Muscle layer of duodenum (tissue), 2 donors: ENCODE results near the gene CNPPD1.

Experiments used
- H3K27ac ChIP-seq: one replicate; pipeline ENCODE4 v1.7.0; 2013; ENCODE audit warnings: mild to moderate bottlenecking, low read length
- H3K27me3 ChIP-seq: one replicate; pipeline ENCODE4 v1.7.0; 2013; ENCODE audit warnings: low read depth, mild to moderate bottlenecking, control low read depth, low read length
- H3K36me3 ChIP-seq, 2 donors: one replicate each; pipeline ENCODE4 v1.7.0; 2013; ENCODE audit warnings: low read length in 2 of 2, control low read depth in 1 of 2, mild to moderate bottlenecking in 1 of 2; ENCODE audit not compliant: insufficient read depth in 2 of 2, control insufficient read depth in 1 of 2
- H3K4me1 ChIP-seq, 2 donors: one replicate each; pipeline ENCODE4 v1.7.0; 2013; ENCODE audit warnings: low read length in 2 of 2, mild to moderate bottlenecking in 2 of 2, control low read depth in 1 of 2, moderate library complexity in 1 of 2; ENCODE audit not compliant: insufficient read depth in 2 of 2, control insufficient read depth in 1 of 2
- H3K4me3 ChIP-seq, 2 donors: one replicate each; pipeline ENCODE4 v1.7.0; 2013; ENCODE audit warnings: low read length in 2 of 2, low read depth in 1 of 2, mild to moderate bottlenecking in 1 of 2
- H3K9me3 ChIP-seq, 2 donors: one replicate each; pipeline ENCODE4 v1.7.0; 2013; ENCODE audit warnings: low read length in 2 of 2, control low read depth in 1 of 2, mild to moderate bottlenecking in 1 of 2; ENCODE audit not compliant: control insufficient read depth in 1 of 2
- donor health status: healthy.

Gene CNPPD1

GRCh38 chr2:219142329-219142728 is 34.4 kb downstream of the CNPPD1 start:
- H3K4me1 ChIP-seq = no peaks in the 10 kb centered on the region
- no peaks in the 10 kb centered on the region for H3K9me3 ChIP-seq
- H3K36me3 ChIP-seq = peaks cover 40 to 61% of the 10 kb centered on the region in 2 donors
- no peak overlapping the region for H3K27ac ChIP-seq
- H3K4me3 ChIP-seq = no peak overlapping the region
- H3K27me3 ChIP-seq = no peaks in the 10 kb centered on the region

- H3K4me1 ChIP-seq = no peaks in the 10 kb centered on the region
- H3K27me3 ChIP-seq = no peaks in the 10 kb centered on the region
- H3K9me3 ChIP-seq = no peaks in the 10 kb centered on the region
- peaks cover 27 to 47% of the 10 kb centered on the region in 2 donors for H3K36me3 ChIP-seq
- no peak overlapping the region for H3K27ac ChIP-seq
- no peak overlapping the region for H3K4me3 ChIP-seq
Measured at GRCh38 chr2:219140722-219141121, 36.0 kb downstream of the CNPPD1 start.

- H3K9me3 ChIP-seq = no peaks in the 10 kb centered on the region
- no peaks in the 10 kb centered on the region for H3K4me1 ChIP-seq
- peaks cover 0 to under 1% of the 10 kb centered on the region in 2 donors for H3K36me3 ChIP-seq
- H3K27ac ChIP-seq = no peak overlapping the region
- no peaks in the 10 kb centered on the region for H3K27me3 ChIP-seq
- H3K4me3 ChIP-seq = no peak overlapping the region
Measured at GRCh38 chr2:219133976-219134375, 42.7 kb downstream of the CNPPD1 start.

- H3K27ac ChIP-seq = no peak overlapping the region
- peaks cover 0 to 3% of the 10 kb centered on the region in 2 donors for H3K36me3 ChIP-seq
- H3K27me3 ChIP-seq = no peaks in the 10 kb centered on the region
- no peaks in the 10 kb centered on the region for H3K9me3 ChIP-seq
- no peaks in the 10 kb centered on the region for H3K4me1 ChIP-seq
- H3K4me3 ChIP-seq = no peak overlapping the region
Measured at GRCh38 chr2:219131744-219132143, 45.0 kb downstream of the CNPPD1 start.

GRCh38 chr2:219131327-219131726 is 45.4 kb downstream of the CNPPD1 start:
- no peak overlapping the region for H3K4me3 ChIP-seq
- no peaks in the 10 kb centered on the region for H3K9me3 ChIP-seq
- H3K27ac ChIP-seq = no peak overlapping the region
- no peaks in the 10 kb centered on the region for H3K27me3 ChIP-seq
- H3K36me3 ChIP-seq = peaks cover 0 to 3% of the 10 kb centered on the region in 2 donors
- no peaks in the 10 kb centered on the region for H3K4me1 ChIP-seq

GRCh38 chr2:219129589-219129988 is 47.1 kb downstream of the CNPPD1 start:
- Histone ChIP-seq H3K9me3 (no peaks in the 10 kb centered on the region), H3K4me1 (peaks cover 0 to 6% of the 10 kb centered on the region in 2 donors), H3K27me3 (no peaks in the 10 kb centered on the region), H3K4me3 (no peak overlapping the region), H3K36me3 (peaks cover 3 to 8% of the 10 kb centered on the region in 2 donors), H3K27ac (no peak overlapping the region)

GRCh38 chr2:219128396-219128795 is 48.3 kb downstream of the CNPPD1 start:
- Histone ChIP-seq H3K4me3 (no peak overlapping the region), H3K9me3 (no peaks in the 10 kb centered on the region), H3K27ac (no peak overlapping the region), H3K4me1 (peaks cover 0 to 6% of the 10 kb centered on the region in 2 donors), H3K36me3 (peaks cover 3 to 8% of the 10 kb centered on the region in 2 donors), H3K27me3 (no peaks in the 10 kb centered on the region)

GRCh38 chr2:219127037-219127635 is 49.6 kb downstream of the CNPPD1 start:
- Histone ChIP-seq H3K4me1 (peaks cover 0 to 6% of the 10 kb centered on the region in 2 donors), H3K27me3 (no peaks in the 10 kb centered on the region), H3K9me3 (no peaks in the 10 kb centered on the region), H3K4me3 (no peak overlapping the region), H3K36me3 (peaks cover 3 to 8% of the 10 kb centered on the region in 2 donors), H3K27ac (peak overlapping the region; percentile 26)

GRCh38 chr2:219126555-219126954 is 50.2 kb downstream of the CNPPD1 start:
- H3K9me3 ChIP-seq = no peaks in the 10 kb centered on the region
- H3K36me3 ChIP-seq = peaks cover 3 to 8% of the 10 kb centered on the region in 2 donors
- no peak overlapping the region for H3K27ac ChIP-seq
- H3K27me3 ChIP-seq = no peaks in the 10 kb centered on the region
- no peak overlapping the region for H3K4me3 ChIP-seq
- H3K4me1 ChIP-seq = peaks cover 0 to 6% of the 10 kb centered on the region in 2 donors

GRCh38 chr2:219125886-219126270 is 50.8 kb downstream of the CNPPD1 start:
- H3K4me3 ChIP-seq = no peak overlapping the region
- H3K9me3 ChIP-seq = no peaks in the 10 kb centered on the region
- H3K27ac ChIP-seq = no peak overlapping the region
- H3K4me1 ChIP-seq = peaks cover 0 to 6% of the 10 kb centered on the region in 2 donors
- peaks cover 3 to 8% of the 10 kb centered on the region in 2 donors for H3K36me3 ChIP-seq
- no peaks in the 10 kb centered on the region for H3K27me3 ChIP-seq

- H3K36me3 ChIP-seq = peaks cover 3 to 8% of the 10 kb centered on the region in 2 donors
- peaks cover 0 to 6% of the 10 kb centered on the region in 2 donors for H3K4me1 ChIP-seq
- H3K9me3 ChIP-seq = no peaks in the 10 kb centered on the region
- no peak overlapping the region for H3K4me3 ChIP-seq
- no peak overlapping the region for H3K27ac ChIP-seq
- no peaks in the 10 kb centered on the region for H3K27me3 ChIP-seq
Measured at GRCh38 chr2:219125225-219125885, 51.4 kb downstream of the CNPPD1 start.
